Endothelial cell of umbilical vein (primary cell): Measurements from ENCODE around the gene MVP.

ENCODE experiments used
- CTCF ChIP-seq, 2 donors: IDR thresholded peaks; 1 replicate in 1 of 2; 2 replicates in 1 of 2; pipeline ENCODE4 v1.5.1; 2011; ENCODE audit warnings: low read length in 2 of 2, mild to moderate bottlenecking in 2 of 2, moderate library complexity in 2 of 2, control low read depth in 1 of 2, inconsistent platforms in 1 of 2, low read depth in 1 of 2; ENCODE audit not compliant: insufficient read depth in 1 of 2; ENCODE audit errors: extremely low read depth in 1 of 2
- EZH2 ChIP-seq: IDR thresholded peaks from 2 replicates; pipeline ENCODE4 v1.6.1; 2012; ENCODE audit warnings: borderline replicate concordance, low read depth, mild to moderate bottlenecking, moderate library complexity, low read length, inconsistent platforms; ENCODE audit not compliant: severe bottlenecking
- MAX ChIP-seq: IDR thresholded peaks from 2 replicates; pipeline ENCODE4 v1.6.1; 2011; ENCODE audit not compliant: insufficient read depth, insufficient read length
- MYC ChIP-seq: IDR thresholded peaks from one replicate; pipeline ENCODE4 v1.6.1; 2011; ENCODE audit warnings: mild to moderate bottlenecking, low read depth, low read length
- POLR2A ChIP-seq: IDR thresholded peaks from 2 replicates; pipeline ENCODE4 v1.6.1; 2012; ENCODE audit warnings: low read depth, mild to moderate bottlenecking, control low read depth, low read length

- TF ChIP-seq MAX = no peak
- TF ChIP-seq CTCF (IDR thresholded peaks at IDR 0.05; ENCODE audit: extremely low read depth in 1 of 2, insufficient read depth in 1 of 2, low read depth in 1 of 2, low read length in 2 of 2) = no peak
- no peak for TF ChIP-seq POLR2A
- TF ChIP-seq EZH2 = no peak
- no peak for TF ChIP-seq MYC
These were observed 40.0 kb downstream of the MVP start for GRCh38 chr16:29860218-29860617.
